ENCODE data around the gene KIF3A.
"Not testable (repeated sequence)": the region's sequence is repeated elsewhere in the genome, so short reads cannot be mapped to it uniquely, and the experiment has no call there.

KIF3A gene

GRCh38 chr5:132733499-132734148 lies 3.7 kb downstream of the KIF3A start:
- in situ Hi-C loops (cut with HindIII; ENCODE audit: low sequenced_read_pairs) = no loop called here

- in situ Hi-C loops (cut with HindIII; ENCODE audit: low sequenced_read_pairs) = no loop called here
Measured at GRCh38 chr5:132729896-132730295, 7.5 kb downstream of the KIF3A start.

GRCh38 chr5:132725745-132726144 lies 11.6 kb downstream of the KIF3A start:
- in situ Hi-C loops (cut with HindIII; ENCODE audit: low sequenced_read_pairs) = no loop called here

GRCh38 chr5:132718544-132719312 lies 18.6 kb downstream of the KIF3A start:
- in situ Hi-C loops (cut with HindIII; ENCODE audit: low sequenced_read_pairs) = loop anchor here (5.0 kb wide), 1 partner anchor 54 kb away; no protein-coding TSS in a partner anchor

GRCh38 chr5:132714456-132715307 lies 22.7 kb downstream of the KIF3A start:
- in situ Hi-C loops (cut with HindIII; ENCODE audit: low sequenced_read_pairs) = loop anchor here (5.0 kb wide), 1 partner anchor 58 kb away; no protein-coding TSS in a partner anchor

- in situ Hi-C loops (cut with HindIII; ENCODE audit: low sequenced_read_pairs) = no loop called here
Measured at GRCh38 chr5:132708645-132709044, 28.7 kb downstream of the KIF3A start.

- in situ Hi-C loops (cut with HindIII; ENCODE audit: low sequenced_read_pairs) = no loop called here
Measured at GRCh38 chr5:132704875-132705274, 32.5 kb downstream of the KIF3A start.

- in situ Hi-C loops (cut with HindIII; ENCODE audit: low sequenced_read_pairs) = no loop called here
Measured at GRCh38 chr5:132695956-132696355, 41.4 kb downstream of the KIF3A start.

GRCh38 chr5:132692632-132692967 lies 44.7 kb downstream of the KIF3A start:
- in situ Hi-C loops (cut with HindIII; ENCODE audit: low sequenced_read_pairs) = no loop called here

GRCh38 chr5:132691755-132692631 lies 45.4 kb downstream of the KIF3A start:
- in situ Hi-C loops (cut with HindIII; ENCODE audit: low sequenced_read_pairs) = not testable (repeated sequence)

GRCh38 chr5:132690156-132690555 lies 47.2 kb downstream of the KIF3A start:
- in situ Hi-C loops (cut with HindIII; ENCODE audit: low sequenced_read_pairs) = no loop called here

GRCh38 chr5:132689513-132689912 lies 47.8 kb downstream of the KIF3A start:
- in situ Hi-C loops (cut with HindIII; ENCODE audit: low sequenced_read_pairs) = no loop called here

GRCh38 chr5:132688536-132689339 lies 48.6 kb downstream of the KIF3A start:
- in situ Hi-C loops (cut with HindIII; ENCODE audit: low sequenced_read_pairs) = no loop called here

GRCh38 chr5:132687995-132688394 lies 49.4 kb downstream of the KIF3A start:
- in situ Hi-C loops (cut with HindIII; ENCODE audit: low sequenced_read_pairs) = no loop called here

GRCh38 chr5:132686193-132686592 lies 51.2 kb downstream of the KIF3A start:
- in situ Hi-C loops (cut with HindIII; ENCODE audit: low sequenced_read_pairs) = no loop called here

- in situ Hi-C loops (cut with HindIII; ENCODE audit: low sequenced_read_pairs) = no loop called here
Measured at GRCh38 chr5:132684922-132685720, 52.2 kb downstream of the KIF3A start.

GRCh38 chr5:132684491-132684890 lies 52.9 kb downstream of the KIF3A start:
- in situ Hi-C loops (cut with HindIII; ENCODE audit: low sequenced_read_pairs) = no loop called here

- in situ Hi-C loops (cut with HindIII; ENCODE audit: low sequenced_read_pairs) = no loop called here
Measured at GRCh38 chr5:132681983-132682382, 55.4 kb downstream of the KIF3A start.

GRCh38 chr5:132681476-132681831 lies 55.9 kb downstream of the KIF3A start:
- in situ Hi-C loops (cut with HindIII; ENCODE audit: low sequenced_read_pairs) = no loop called here

All from endothelial cell of hepatic sinusoid (primary cell).